Stomach (tissue), 4 donors: ENCODE measurements around the gene CST3.

ENCODE experiments used
- CTCF ChIP-seq, 7 experiments: fragments of 450-650 bp in 4 of 7; fragments of 200-600 bp in 3 of 7; sonication (generic) in 3 of 7; IDR thresholded peaks; one replicate each; pipeline ENCODE4 v1.5.1; 2016 to 2019; ENCODE audit warnings: antibody characterized with exemption in 7 of 7, control low read depth in 2 of 7, mild to moderate bottlenecking in 1 of 7
- EP300 ChIP-seq: sonication (generic); formaldehyde crosslinking; IDR thresholded peaks from one replicate; pipeline ENCODE4 v1.6.1; 2017; ENCODE audit warnings: antibody characterized with exemption
- POLR2A ChIP-seq, 4 donors: fragments of 450-650 bp; IDR thresholded peaks; one replicate each; pipeline ENCODE4 v1.6.1; 2016; ENCODE audit warnings: antibody characterized with exemption in 4 of 4, control low read depth in 2 of 4, mild to moderate bottlenecking in 1 of 4, moderate library complexity in 1 of 4
- POLR2AphosphoS5 ChIP-seq, 3 donors: sonication (generic); formaldehyde crosslinking; IDR thresholded peaks; one replicate each; pipeline ENCODE4 v1.6.1; 2016; ENCODE audit warnings: antibody characterized with exemption in 3 of 3

DNA sequence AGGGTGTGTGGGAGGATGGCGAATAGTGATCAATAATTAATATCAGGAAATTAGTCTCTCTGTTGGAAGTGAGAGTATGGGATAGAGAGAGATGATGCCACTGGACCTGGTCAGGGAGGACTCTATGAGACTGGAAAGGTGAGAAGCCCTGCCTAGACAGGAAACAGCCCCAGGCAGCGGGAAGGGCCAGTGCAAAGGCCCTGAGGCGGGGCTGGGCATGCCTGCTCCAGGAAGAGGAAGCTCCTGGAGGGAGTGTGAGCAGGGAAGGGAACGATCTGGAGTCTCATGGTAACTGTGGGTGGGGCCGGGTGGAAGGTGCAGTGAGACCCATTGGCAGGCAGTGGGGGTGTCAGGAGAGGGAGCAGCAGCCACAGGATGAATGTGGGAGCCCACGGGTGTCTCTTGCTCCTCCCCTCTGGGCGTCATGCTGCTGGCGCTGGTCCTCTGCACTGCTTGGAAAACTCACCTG is 1.8 kb upstream of the CST3 start:
- TF ChIP-seq CTCF (IDR thresholded peaks at IDR 0.05) (no peak), EP300 (no peak), POLR2AphosphoS5 (IDR thresholded peaks at IDR 0.05) (no peak), POLR2A (IDR thresholded peaks at IDR 0.05) (no peak)
